Activated naive CD4-positive, alpha-beta T cell treated with anti-CD3 and anti-CD28 coated beads, Interleukin-2, amount 50 U/mL, for 72 hours (primary cell): ENCODE data around the gene FAM131C. TPM values are rescaled to one million over a fixed set of nuclear protein-coding genes. Genes with fewer than 3 reads are reported as not detected.
"Not testable (repeated sequence)": the region's sequence is repeated elsewhere in the genome, so short reads cannot be mapped to it uniquely, and the experiment has no call there.

Experiments used
- ATAC-seq, 2 donors: fragments of 150-1000 bp; cut with Tn5 transposase; 2 replicates each; pipeline ENCODE4 v1.10.0; 2021; ENCODE audit warnings: mild to moderate bottlenecking in 2 of 2, moderate library complexity in 2 of 2
- DNase-seq, 2 donors: peaks; one replicate each; pipeline ENCODE4 v3.0.0; 2021 to 2022; ENCODE audit warnings: low spot score in 2 of 2
- H3K27ac Mint-ChIP-seq, 2 donors: one replicate each; pipeline ENCODE4 v1.8.0; 2022; ENCODE audit warnings: mild to moderate bottlenecking in 2 of 2, mixed read lengths in 2 of 2
- H3K36me3 Mint-ChIP-seq, 2 donors: one replicate each; pipeline ENCODE4 v1.8.0; 2022; ENCODE audit warnings: mixed read lengths in 2 of 2
- H3K9me3 Mint-ChIP-seq, 2 donors: one replicate each; pipeline ENCODE4 v1.8.0; 2022; ENCODE audit warnings: mixed read lengths in 2 of 2
- total RNA-seq, 2 donors: library from RNA; stranded (reverse); gene quantifications; one replicate each; pipeline ENCODE4 v1.2.3, GENCODE V29; 2022

Gene FAM131C
- total RNA-seq, 2 donors from 2014 or later: 1.2 TPM; not detected in 1

DNA sequence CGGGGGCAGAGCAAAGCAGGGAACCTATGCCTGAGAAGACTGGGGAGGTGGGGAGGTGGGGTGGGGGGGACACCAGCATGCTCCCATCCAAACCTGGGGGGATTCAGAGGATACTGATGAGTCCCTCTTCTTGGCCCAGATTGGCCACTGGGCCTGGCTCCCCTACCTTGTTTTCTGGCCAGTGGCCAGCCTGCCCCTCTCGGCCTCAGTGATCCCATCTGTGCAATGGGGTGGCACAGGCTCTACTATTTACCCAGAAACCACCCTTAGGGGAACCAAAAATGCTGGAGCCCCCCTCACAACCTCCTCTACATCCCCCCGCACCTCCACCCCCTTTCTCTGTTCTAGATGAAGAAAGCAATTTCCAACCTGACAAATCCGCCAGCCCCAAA, 16.9 kb downstream of the FAM131C start:
- ATAC-seq, H3K27ac Mint-ChIP-seq, H3K9me3 Mint-ChIP-seq, H3K36me3 Mint-ChIP-seq, DNase-seq: not testable (repeated sequence)

GRCh38 chr1:16055613-16056520, 17.6 kb downstream of the FAM131C start:
- Mint-ChIP-seq H3K9me3 (no peaks in the 10 kb centered on the region), H3K27ac (no peak overlapping the region), H3K36me3 (no peaks in the 10 kb centered on the region)
- peak; percentile 92 to 97 for ATAC-seq
- DNase-seq: peak; percentile 77 to 96

DNA sequence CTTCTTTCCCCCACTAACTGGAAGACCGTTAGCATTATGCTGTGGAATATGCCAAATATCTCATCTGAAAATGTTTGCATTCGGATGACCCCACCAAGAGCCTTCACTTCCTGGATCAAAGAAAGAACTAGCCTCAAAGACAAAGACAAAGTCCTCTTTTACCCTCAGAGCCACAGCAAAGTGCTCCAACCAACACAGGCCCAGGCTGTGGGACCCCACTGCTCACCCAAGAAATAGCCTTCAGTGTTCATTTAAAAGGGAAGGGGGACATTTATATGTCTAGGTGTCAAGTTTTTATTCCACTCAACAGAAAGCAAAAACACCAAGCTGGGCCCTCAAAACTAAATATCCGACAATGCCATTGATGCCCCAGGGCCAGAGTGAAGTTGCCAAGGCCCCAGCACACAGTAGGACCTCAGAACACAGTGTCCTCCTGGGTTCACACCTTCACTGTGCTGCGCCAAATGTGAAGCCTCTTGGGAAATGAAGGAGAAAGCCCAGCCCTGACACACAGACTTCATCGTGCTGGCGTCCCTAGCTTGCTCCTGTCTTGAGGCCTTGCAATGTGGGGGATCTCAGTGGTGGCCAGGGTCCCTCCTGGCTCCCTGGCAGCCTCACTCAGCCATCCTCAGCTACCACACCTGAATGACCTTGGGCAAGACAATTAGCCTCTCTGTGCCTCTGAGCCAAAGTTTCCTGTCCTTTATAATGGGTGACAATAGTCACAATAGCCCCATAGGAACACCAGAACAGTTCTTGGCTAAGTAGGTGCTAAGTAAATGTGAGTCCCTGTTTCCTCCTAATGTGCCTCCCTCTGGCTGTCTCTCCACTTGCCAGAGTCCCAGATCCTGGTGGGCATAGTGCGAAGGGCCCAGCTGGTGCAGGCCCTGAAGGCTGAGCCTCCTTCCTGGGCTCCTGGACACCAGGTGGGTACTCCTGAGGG, 18.6 kb downstream of the FAM131C start:
- H3K27ac Mint-ChIP-seq: no peak overlapping the region
- DNase-seq: no peak
- H3K36me3 Mint-ChIP-seq: no peaks in the 10 kb centered on the region
- no peaks in the 10 kb centered on the region for H3K9me3 Mint-ChIP-seq
- ATAC-seq: no peak

DNA sequence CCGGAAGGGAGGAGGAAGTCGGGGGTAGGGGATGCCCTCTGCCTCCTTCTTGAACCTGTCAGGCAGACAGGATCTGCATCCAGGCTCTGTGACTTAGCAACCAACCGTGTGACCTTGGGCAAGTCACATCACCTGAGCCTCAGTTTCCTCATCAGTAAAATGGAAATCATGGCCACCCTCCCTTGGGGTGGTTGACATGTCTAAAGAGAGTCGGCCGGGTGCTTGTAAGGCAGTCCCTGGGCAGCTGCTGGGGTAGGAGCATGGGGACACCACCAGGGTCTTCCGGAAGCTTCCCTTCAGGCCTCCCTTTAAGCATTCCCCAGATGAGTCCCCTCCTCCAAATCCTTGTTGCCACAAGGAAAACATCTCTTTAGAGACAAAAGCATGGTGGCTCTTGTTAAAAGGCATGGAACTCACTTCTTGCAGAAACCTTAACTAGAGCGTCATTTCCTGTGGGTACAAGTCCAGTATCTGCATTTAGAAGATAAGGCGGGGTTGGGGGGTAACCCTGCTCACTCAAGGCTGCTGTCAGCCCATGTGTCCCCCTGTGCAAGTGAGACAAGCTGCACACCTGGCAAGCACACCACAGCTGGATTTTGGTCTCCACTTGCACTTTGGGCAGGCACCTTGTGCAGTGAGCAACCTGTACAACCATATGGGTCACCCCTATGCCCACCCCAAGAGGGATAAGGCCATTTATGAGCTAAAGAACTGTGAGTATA, 19.5 kb downstream of the FAM131C start:
- DNase-seq: no peak
- H3K27ac Mint-ChIP-seq: no peak overlapping the region
- ATAC-seq: no peak
- H3K9me3 Mint-ChIP-seq: no peaks in the 10 kb centered on the region
- H3K36me3 Mint-ChIP-seq: no peaks in the 10 kb centered on the region

DNA sequence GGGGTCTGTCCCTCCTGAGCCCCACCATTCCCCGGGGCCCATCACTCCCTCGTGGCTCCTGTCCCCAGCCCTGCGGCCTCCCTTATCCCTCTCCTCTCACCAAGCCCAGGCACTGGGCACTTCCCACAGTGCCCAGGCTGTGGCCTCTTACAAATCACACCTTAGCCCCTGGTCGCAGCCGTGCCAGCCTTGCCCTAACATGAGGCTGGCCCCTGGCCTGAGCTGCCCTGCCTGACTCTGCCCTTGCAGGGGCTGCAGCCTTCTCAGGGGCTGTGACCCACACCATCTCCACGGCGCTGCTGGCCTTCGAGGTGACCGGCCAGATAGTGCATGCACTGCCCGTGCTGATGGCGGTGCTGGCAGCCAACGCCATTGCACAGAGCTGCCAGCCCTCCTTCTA, 21.5 kb downstream of the FAM131C start:
- H3K36me3 Mint-ChIP-seq, H3K9me3 Mint-ChIP-seq, H3K27ac Mint-ChIP-seq, ATAC-seq, DNase-seq: not testable (repeated sequence)

GRCh38 chr1:16051039-16051438, 22.4 kb downstream of the FAM131C start:
- H3K9me3 Mint-ChIP-seq: no peaks in the 10 kb centered on the region

DNA sequence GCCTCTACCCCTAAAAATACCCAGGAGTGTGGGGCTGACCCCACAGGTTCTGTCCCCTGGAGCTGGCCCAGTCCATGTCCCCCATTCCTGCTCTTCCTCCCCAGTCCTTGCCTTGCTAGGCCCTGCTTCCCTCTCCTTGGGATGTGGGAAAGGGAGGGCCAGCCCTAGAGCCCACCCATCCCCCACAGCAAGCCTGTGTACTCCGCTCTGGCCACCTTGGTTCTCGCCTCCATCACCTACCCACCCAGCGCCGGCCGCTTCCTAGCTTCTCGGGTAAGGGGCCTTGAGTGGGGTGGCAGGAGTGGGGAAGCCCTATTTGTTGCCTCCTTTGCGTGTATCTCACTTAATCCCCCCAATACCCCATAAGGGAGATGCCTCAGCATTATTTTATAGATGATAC, 23.1 kb downstream of the FAM131C start:
- ATAC-seq: no peak
- no peak for DNase-seq

More at GRCh38 chr1:16051039-16051438, 22.4 kb downstream of the FAM131C start:
- no peak for ATAC-seq
- Mint-ChIP-seq H3K36me3 (no peaks in the 10 kb centered on the region), H3K27ac (no peak overlapping the region)
- DNase-seq: no peak

DNA sequence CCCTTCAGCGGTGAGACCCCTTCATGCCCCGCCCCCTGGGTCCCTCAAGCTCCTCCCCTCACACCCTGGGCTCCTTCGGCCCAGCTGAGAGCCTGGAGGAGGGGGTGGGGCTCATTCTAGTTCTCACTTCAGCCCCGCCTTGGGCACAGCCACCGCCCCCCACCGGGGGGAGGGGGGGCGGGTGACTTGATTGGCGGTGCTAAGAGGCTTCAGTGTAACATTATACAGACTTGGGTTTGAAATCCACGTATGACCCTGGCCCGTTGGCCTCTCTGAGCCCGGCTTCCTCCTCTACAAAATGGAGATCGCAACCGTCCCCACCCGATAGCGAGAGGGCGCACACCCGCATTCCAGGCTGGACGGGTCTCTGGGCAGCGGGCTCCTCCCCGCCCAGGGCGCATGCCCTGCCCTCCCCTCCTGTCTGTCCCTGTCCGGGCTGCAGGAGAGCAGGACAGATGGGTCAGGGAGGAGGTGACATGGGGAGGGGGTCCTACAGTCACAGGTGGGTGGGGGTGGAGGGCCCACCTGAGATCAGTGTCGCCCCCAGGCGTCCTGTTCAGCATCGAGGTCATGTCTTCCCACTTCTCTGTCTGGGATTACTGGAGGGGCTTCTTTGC, 24.8 kb downstream of the FAM131C start:
- H3K27ac Mint-ChIP-seq: no peak overlapping the region
- no peaks in the 10 kb centered on the region for H3K9me3 Mint-ChIP-seq
- H3K36me3 Mint-ChIP-seq: no peaks in the 10 kb centered on the region
- ATAC-seq (peak in 1 of 2 donors; percentile 62), DNase-seq (peak in 1 of 2 donors; percentile 31)

More for the DNA sequence above, 23.1 kb downstream of the FAM131C start:
- H3K9me3 Mint-ChIP-seq: no peaks in the 10 kb centered on the region
- H3K27ac Mint-ChIP-seq: no peak overlapping the region
- H3K36me3 Mint-ChIP-seq: no peaks in the 10 kb centered on the region

GRCh38 chr1:16047791-16048475, 25.5 kb downstream of the FAM131C start:
- Mint-ChIP-seq H3K36me3 (no peaks in the 10 kb centered on the region), H3K9me3 (no peaks in the 10 kb centered on the region), H3K27ac (no peak overlapping the region)
- ATAC-seq (no peak), DNase-seq (no peak)

- ATAC-seq (no peak), DNase-seq (no peak)
- no peaks in the 10 kb centered on the region for H3K9me3 Mint-ChIP-seq
- H3K36me3 Mint-ChIP-seq: no peaks in the 10 kb centered on the region
- H3K27ac Mint-ChIP-seq: no peak overlapping the region
Observed at GRCh38 chr1:16046842-16047241, 26.6 kb downstream of the FAM131C start.

DNA sequence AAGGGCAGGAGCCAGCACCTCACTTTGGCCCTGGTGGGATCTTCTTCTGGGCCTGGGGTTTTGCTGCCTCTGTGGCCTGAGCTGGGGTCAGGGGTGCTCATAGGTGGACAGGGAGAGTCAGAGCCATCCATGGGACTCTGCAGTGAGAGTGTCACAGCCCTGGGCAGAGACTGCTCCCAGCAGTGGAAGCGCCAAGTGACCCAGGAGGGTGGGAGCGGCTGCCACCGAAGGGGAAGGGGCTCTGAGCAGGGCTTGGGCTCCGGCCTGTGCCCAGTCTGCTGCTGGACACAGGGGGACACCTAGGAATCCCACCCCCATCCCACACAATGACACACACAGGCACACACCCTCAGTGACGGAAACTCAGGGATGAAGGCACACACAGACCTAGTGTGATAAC, 29.5 kb downstream of the FAM131C start:
- Mint-ChIP-seq H3K27ac (no peak overlapping the region), H3K9me3 (no peaks in the 10 kb centered on the region), H3K36me3 (no peaks in the 10 kb centered on the region)
- ATAC-seq: no peak
- no peak for DNase-seq

DNA sequence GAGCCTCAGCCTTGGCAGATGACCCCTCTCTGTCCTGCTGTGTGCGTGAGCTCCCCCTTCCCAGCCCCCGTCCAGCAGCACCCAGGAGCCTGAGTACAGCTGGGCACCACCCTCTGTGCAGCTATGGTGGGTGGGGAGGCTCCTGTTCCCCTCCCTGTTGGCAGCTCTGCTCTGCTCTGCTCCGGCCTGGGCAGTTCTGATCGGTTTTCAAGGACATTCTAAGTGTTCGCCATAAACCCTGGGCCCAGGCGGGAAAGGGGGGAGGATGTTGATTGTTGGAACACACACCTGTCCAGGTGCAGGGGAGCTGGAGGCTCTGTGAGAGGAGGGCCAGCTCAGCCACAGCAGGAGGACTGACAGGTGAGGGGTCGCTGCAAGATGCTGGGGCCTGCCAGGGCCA, 29.9 kb downstream of the FAM131C start, which contains the start of gene CLCNKB:
CLCNKB (plus strand) TSS at position 262 of the 400 bp plus-strand sequence. CDS start 711 bp downstream, outside the sequence.
- no peak for ATAC-seq
- no peak within 1 kb of the TSS for H3K27ac Mint-ChIP-seq

DNA sequence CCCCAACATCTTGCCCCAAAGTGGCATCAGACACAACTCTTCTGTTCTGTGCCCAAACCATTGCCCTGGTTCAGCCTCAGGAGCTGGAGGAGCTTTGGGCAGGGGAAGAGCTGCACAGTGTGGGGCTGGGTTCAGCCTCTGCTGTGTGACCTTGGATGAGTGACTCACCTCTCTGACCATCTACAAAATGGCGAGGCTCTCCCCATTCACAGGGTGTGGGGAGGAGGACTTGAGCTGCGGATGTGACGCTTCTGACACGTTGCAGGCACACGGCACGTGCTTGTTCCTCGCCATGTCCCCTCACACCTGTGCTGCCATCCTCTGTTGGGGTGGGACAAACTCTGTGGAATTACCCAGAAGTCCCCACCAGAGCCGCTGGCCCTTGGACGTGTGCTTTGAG, 30.8 kb downstream of the FAM131C start:
- not testable (repeated sequence) for DNase-seq, H3K27ac Mint-ChIP-seq, H3K36me3 Mint-ChIP-seq, H3K9me3 Mint-ChIP-seq
- peak in 1 of 2 donors; percentile 37 for ATAC-seq

More for the DNA sequence above, 29.9 kb downstream of the FAM131C start, which contains the start of gene CLCNKB:
- Mint-ChIP-seq H3K9me3 (no peaks in the 10 kb centered on the region), H3K36me3 (no peaks in the 10 kb centered on the region)
- DNase-seq: no peak

DNA sequence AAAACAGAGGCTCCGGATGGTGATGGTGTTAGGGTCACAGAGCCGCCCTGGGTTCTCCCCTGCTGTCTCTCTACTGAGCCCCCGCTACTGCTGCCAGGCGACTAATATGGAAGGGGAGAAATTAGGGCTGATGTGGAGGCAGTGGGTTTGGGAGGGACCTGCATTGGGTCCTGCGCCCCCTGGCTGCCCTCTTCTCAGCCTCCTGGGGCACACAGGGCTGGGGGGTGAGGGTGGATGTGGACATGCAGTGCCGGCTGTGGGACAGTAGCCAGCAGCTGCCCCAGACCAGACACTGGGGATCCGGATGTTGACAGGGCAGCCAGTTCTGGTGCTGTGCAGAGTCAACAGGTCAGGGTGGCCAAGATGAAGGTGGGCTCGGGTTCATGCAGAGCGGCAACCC, 31.4 kb downstream of the FAM131C start:
- ATAC-seq (no peak), DNase-seq (no peak)
- Mint-ChIP-seq H3K27ac (no peak overlapping the region), H3K9me3 (no peaks in the 10 kb centered on the region), H3K36me3 (no peaks in the 10 kb centered on the region)

- H3K9me3 Mint-ChIP-seq: no peaks in the 10 kb centered on the region
- DNase-seq (no peak), ATAC-seq (no peak)
- H3K27ac Mint-ChIP-seq: no peak overlapping the region
- H3K36me3 Mint-ChIP-seq: no peaks in the 10 kb centered on the region
Observed at GRCh38 chr1:16041200-16041599, 32.3 kb downstream of the FAM131C start.
